ENCODE measurements around the gene RRP12.

RRP12 gene

DNA sequence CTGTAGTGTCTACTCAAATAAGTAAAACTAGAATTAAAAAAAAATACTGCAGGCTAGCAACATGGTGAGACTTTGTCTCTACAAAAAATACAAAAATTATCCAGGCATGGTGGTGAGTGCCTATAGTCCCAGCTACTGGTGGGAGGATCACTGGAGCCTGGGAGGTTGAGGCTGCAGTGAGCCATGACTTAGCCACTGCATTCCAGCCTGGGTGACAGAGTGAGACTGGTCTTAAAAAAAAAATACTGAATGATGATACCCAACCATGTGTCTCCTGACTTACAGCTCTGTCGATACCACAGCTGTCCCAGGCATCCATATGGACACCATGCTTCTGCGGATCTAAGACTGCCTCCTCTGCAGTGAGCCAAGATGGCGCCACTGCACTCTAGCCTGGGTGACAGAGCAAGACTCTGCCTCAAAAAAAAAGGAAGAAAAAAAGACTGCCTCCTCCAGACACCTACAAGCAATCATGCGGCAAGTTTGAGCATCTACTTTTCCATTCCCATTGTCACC is 90.0 kb downstream of the RRP12 start:
- Histone ChIP-seq H3K27me3 (replicated peaks; ENCODE audit: control insufficient read depth, insufficient read depth, low read length) (no peaks in the 10 kb centered on the region), H3K36me3 (ENCODE audit: control insufficient read depth, insufficient read depth, low read length) (no peaks in the 10 kb centered on the region), H3K4me3 (replicated peaks; ENCODE audit: low read depth, low read length) (no peak overlapping the region)
- no peak for DNase-seq (ENCODE audit: extremely low read depth, insufficient read length)
- TF ChIP-seq, protein P1, sequence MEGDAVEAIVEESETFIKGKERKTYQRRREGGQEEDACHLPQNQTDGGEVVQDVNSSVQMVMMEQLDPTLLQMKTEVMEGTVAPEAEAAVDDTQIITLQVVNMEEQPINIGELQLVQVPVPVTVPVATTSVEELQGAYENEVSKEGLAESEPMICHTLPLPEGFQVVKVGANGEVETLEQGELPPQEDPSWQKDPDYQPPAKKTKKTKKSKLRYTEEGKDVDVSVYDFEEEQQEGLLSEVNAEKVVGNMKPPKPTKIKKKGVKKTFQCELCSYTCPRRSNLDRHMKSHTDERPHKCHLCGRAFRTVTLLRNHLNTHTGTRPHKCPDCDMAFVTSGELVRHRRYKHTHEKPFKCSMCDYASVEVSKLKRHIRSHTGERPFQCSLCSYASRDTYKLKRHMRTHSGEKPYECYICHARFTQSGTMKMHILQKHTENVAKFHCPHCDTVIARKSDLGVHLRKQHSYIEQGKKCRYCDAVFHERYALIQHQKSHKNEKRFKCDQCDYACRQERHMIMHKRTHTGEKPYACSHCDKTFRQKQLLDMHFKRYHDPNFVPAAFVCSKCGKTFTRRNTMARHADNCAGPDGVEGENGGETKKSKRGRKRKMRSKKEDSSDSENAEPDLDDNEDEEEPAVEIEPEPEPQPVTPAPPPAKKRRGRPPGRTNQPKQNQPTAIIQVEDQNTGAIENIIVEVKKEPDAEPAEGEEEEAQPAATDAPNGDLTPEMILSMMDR (IDR thresholded peaks at IDR 0.05; ENCODE audit: insufficient read depth, low read length, poor library complexity, severe bottlenecking), result no peak

DNA sequence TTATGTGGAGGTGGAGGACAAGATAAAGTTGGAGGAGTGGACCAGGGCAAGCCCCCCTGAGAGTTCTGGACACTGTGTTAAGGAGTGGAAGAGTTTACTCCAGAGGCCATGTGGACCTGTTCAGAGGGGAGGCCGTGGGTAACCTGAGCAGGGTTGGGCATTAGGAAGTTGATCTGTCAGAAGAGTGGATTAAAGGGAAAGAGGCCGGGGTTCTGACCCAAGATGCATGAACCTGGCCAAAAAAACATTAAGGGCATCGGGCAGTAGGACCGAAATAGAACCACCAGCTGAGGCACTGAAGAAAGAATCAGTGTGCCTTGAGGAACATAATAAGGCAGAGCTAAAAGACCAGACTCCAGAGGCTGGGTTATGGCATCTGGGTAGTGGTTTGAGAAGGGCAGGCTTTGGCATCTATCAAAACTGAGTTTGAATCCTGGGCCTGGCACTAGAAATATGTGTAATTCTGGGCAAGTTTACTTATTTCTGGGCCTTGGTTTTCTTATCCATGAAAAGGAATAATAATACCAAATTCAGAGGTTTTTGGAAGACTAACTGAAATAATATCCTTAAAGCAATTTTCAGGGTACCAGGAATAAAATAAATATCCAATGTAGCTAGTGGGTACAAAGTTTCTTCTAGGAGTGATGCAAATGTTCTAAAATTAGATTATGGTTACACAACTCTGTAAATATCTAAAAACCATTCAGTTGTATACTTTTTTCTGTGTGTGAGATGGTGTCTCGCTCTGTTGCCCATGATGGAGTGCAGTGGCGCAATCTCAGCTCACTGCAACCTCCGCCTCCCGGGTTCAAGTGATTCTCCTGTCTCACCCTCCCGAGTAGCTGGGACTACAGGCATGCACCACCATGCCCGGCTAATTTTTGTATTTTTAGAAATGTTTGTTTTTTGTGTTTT is 93.0 kb downstream of the RRP12 start:
- Histone ChIP-seq H3K36me3 (ENCODE audit: control insufficient read depth, insufficient read depth, low read length) (no peaks in the 10 kb centered on the region), H3K27me3 (replicated peaks; ENCODE audit: control insufficient read depth, insufficient read depth, low read length) (no peaks in the 10 kb centered on the region), H3K4me3 (replicated peaks; ENCODE audit: low read depth, low read length) (no peak overlapping the region)
- no peak for DNase-seq (ENCODE audit: extremely low read depth, insufficient read length)
- TF ChIP-seq, protein P1 (IDR thresholded peaks at IDR 0.05; ENCODE audit: insufficient read depth, low read length, poor library complexity, severe bottlenecking), result no peak

DNA sequence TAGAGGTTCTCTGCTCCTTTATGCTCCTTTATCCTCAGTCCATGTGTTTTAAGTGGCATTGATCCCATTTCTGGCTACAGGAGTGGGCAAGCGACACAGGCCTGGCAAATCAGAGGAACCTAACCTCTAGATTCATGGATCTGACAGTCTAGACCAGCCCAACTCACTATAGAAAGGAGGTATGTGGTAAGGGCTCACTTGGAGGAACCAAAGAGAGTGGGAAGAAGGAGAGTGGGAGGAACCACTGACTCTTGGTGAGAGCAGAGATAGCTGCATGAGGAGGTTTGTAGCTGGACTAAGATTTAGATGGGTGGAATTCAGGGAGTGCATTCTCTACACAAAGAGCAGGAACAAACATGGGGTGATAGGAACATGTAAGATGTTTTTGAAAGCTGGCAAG is 93.7 kb downstream of the RRP12 start:
- Histone ChIP-seq H3K27me3 (replicated peaks; ENCODE audit: control insufficient read depth, insufficient read depth, low read length) (no peaks in the 10 kb centered on the region), H3K4me3 (replicated peaks; ENCODE audit: low read depth, low read length) (no peak overlapping the region), H3K36me3 (ENCODE audit: control insufficient read depth, insufficient read depth, low read length) (no peaks in the 10 kb centered on the region)
- TF ChIP-seq, protein P1 (IDR thresholded peaks at IDR 0.05; ENCODE audit: insufficient read depth, low read length, poor library complexity, severe bottlenecking), result no peak
- no peak for DNase-seq (ENCODE audit: extremely low read depth, insufficient read length)
